Upper lobe of right lung (tissue), 1 donor: ENCODE results near the gene RAB4B. TPM values are rescaled to one million over a fixed set of nuclear protein-coding genes. Genes with fewer than 3 reads are reported as not detected.
A peak's percentile ranks its signal among the peaks of the same experiment; 100 is the strongest.
"Not testable (repeated sequence)": the region's sequence is repeated elsewhere in the genome, so short reads cannot be mapped to it uniquely, and the experiment has no call there.

ENCODE experiments used
- ATAC-seq: fragments of 200-7000 bp; cut with Tn5 transposase; one replicate; pipeline ENCODE4 v1.9.1; 2020; ENCODE audit warnings: mild to moderate bottlenecking, moderate library complexity
- DNase-seq: peaks from one replicate; pipeline ENCODE4 v3.0.0-alpha.2; 2020
- H3K27ac ChIP-seq: fragments of 200-600 bp; one replicate; pipeline ENCODE4 v1.8.0; 2022
- H3K27me3 ChIP-seq: fragments of 200-600 bp; one replicate; pipeline ENCODE4 v1.8.0; 2022; ENCODE audit warnings: mild to moderate bottlenecking
- H3K36me3 ChIP-seq: fragments of 200-600 bp; one replicate; pipeline ENCODE4 v1.8.0; 2022
- H3K4me1 ChIP-seq: fragments of 200-600 bp; one replicate; pipeline ENCODE4 v1.8.0; 2022
- H3K4me3 ChIP-seq: fragments of 200-600 bp; one replicate; pipeline ENCODE4 v1.8.0; 2022; ENCODE audit warnings: mild to moderate bottlenecking
- H3K9me3 ChIP-seq: fragments of 200-600 bp; one replicate; pipeline ENCODE4 v1.8.0; 2022
- intact Hi-C: fragments of 100-400 bp; cut with DNase I; formaldehyde crosslinking; loops from one replicate; pipeline ENCODE4 v1.11.0; 2022
- total RNA-seq: library from RNA; stranded (reverse); fragmentation: NEBNext Ultra II Directional; extraction: Animal tissue kit (Norgen Biotek cat#: 25700); gene quantifications from one replicate; pipeline ENCODE4 v1.2.1, GENCODE V29; 2021
- TF ChIP-seq, protein P1 (sequence below): fragments of 200-600 bp; IDR thresholded peaks from one replicate; pipeline ENCODE4 v1.8.0; 2022; ENCODE audit warnings: antibody characterized with exemption
- donor health status: DM: no; HTN: yes; CAD: no; lungs with severe emphysema.

RAB4B gene
- total RNA-seq, 1 donor from 2014 or later: 45.4 TPM

DNA sequence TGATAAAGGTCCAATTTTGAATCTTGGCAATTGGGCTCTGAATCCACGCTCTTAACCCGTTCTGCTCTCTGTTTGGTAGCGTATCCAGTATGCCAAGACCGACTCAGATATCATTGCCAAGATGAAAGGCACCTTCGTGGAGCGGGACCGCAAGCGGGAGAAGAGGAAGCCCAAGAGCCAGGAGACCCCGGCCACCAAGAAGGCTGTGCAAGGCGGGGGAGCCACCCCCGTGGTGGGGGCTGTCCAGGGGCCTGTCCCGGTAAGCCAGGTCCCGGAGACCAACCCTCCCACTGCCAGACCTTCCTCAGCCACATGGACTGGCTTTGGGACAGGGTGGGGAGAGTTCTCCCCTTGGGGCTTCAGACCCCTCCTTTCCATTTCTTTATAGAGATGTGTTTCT, 18.7 kb upstream of the RAB4B start:
- DNase-seq (no peak), ATAC-seq (no peak)
- Histone ChIP-seq H3K4me3 (no peak overlapping the region), H3K9me3 (no peaks in the 10 kb centered on the region), H3K27ac (no peak overlapping the region), H3K4me1 (peaks cover 24% of the 10 kb centered on the region), H3K36me3 (peaks cover 92% of the 10 kb centered on the region), H3K27me3 (no peaks in the 10 kb centered on the region)
- TF ChIP-seq, protein P1, sequence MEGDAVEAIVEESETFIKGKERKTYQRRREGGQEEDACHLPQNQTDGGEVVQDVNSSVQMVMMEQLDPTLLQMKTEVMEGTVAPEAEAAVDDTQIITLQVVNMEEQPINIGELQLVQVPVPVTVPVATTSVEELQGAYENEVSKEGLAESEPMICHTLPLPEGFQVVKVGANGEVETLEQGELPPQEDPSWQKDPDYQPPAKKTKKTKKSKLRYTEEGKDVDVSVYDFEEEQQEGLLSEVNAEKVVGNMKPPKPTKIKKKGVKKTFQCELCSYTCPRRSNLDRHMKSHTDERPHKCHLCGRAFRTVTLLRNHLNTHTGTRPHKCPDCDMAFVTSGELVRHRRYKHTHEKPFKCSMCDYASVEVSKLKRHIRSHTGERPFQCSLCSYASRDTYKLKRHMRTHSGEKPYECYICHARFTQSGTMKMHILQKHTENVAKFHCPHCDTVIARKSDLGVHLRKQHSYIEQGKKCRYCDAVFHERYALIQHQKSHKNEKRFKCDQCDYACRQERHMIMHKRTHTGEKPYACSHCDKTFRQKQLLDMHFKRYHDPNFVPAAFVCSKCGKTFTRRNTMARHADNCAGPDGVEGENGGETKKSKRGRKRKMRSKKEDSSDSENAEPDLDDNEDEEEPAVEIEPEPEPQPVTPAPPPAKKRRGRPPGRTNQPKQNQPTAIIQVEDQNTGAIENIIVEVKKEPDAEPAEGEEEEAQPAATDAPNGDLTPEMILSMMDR: no peak
- intact Hi-C loops: no loop called here

DNA sequence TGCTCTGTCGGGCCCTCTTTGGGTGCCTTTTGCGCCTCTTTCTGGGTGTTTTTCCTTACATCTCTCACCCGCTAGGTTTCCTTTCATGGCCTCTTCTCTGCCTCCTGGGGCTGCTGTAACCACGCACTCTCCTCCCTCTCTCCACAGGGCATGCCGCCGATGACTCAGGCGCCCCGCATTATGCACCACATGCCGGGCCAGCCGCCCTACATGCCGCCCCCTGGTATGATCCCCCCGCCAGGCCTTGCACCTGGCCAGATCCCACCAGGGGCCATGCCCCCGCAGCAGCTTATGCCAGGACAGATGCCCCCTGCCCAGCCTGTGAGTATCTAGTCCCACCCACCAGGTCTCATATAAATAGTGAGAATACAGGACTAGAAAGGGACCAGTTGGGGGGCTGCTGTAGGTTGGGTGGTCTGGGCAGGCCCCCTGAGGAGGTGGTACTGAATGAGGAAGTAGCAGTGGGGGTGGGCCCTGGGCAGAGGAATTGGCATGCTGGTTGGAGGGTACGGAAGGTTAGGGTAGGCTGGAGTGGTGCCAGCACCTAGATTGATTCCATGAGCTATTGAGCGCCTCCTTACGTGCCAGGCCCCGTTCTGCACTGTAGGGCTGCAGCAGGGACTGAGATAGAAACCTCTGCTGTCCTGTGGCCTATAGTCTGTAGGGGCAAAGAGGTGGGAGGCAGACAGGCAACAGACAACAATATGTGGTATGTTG, 15.1 kb upstream of the RAB4B start:
- Histone ChIP-seq H3K27me3 (no peaks in the 10 kb centered on the region), H3K27ac (no peak overlapping the region), H3K9me3 (no peaks in the 10 kb centered on the region), H3K4me3 (no peak overlapping the region), H3K4me1 (no peaks in the 10 kb centered on the region), H3K36me3 (peaks cover 93% of the 10 kb centered on the region)
- DNase-seq (no peak), ATAC-seq (no peak)
- intact Hi-C loops: no loop called here
- TF ChIP-seq, protein P1: no peak

DNA sequence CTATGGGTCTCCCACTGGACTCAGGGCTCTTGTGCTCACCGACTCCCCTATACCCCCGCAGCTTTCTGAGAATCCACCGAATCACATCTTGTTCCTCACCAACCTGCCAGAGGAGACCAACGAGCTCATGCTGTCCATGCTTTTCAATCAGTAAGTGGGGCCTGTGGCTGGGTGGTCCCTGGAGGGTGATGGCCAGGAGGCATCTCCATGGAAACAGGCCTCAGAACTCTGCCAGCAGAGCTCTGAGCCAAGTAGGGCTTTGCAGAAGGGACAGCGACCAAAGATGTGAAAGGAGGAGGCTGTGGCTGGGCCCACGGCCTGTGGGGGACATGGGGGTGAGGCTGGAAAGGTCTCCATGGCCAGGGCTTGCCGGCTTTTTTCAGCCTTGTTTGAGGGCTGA, 14.5 kb upstream of the RAB4B start:
- ATAC-seq: no peak
- Histone ChIP-seq H3K9me3 (no peaks in the 10 kb centered on the region), H3K36me3 (peaks cover 87% of the 10 kb centered on the region), H3K4me1 (no peaks in the 10 kb centered on the region), H3K4me3 (no peak overlapping the region), H3K27me3 (no peaks in the 10 kb centered on the region), H3K27ac (no peak overlapping the region)
- TF ChIP-seq, protein P1: no peak
- intact Hi-C loops: no loop called here
- no peak for DNase-seq

DNA sequence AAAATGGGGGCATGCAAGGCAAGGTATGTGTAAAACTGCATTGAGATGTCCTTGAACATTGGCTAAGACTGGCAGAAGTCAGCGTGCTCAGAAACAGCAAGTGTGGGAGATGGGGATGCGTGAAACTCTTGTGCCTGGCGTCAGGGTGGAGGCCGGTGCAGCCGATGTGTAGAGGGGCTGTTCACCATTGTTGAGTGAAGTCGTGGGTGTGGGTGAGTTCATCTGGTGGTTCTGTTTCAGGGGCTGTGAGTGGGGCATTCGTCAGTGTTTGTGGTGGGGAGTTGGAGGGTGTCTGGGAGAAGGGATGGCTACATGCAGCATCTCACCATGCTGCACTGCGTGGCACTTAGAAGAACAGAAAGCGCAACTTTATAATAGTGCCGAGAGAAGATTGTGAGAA, 14.1 kb upstream of the RAB4B start:
- H3K4me1 ChIP-seq: no peaks in the 10 kb centered on the region
- no peaks in the 10 kb centered on the region for H3K27me3 ChIP-seq
- no peak overlapping the region for H3K4me3 ChIP-seq
- DNase-seq (no peak), ATAC-seq (no peak)
- no peak overlapping the region for H3K27ac ChIP-seq
- TF ChIP-seq, protein P1: no peak
- no peaks in the 10 kb centered on the region for H3K9me3 ChIP-seq
- intact Hi-C loops: no loop called here
- H3K36me3 ChIP-seq: peaks cover 82% of the 10 kb centered on the region

DNA sequence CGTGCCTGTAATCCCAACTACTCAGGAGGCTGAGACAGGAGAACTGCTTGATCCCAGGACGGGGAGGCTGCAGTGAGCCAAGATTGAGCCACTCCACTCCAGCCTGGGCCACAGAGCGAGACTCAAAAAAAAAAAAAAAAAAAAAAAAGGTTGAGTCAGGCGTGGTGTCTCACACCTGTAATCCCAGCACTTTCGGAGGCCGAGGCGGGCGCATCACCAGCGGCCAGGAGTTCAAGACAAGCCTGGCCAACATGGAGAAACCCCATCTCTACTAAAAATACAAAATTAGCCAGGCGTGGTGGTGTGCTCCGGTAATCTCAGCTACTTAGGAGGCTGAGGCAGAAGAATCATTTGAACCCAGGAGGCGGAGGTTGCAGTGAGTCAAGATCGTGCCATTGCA, 11.7 kb upstream of the RAB4B start:
- DNase-seq, H3K4me3 ChIP-seq, H3K27me3 ChIP-seq, H3K27ac ChIP-seq, ATAC-seq, intact Hi-C loops, H3K4me1 ChIP-seq, H3K9me3 ChIP-seq: not testable (repeated sequence)
- peaks cover 58% of the 10 kb centered on the region for H3K36me3 ChIP-seq

DNA sequence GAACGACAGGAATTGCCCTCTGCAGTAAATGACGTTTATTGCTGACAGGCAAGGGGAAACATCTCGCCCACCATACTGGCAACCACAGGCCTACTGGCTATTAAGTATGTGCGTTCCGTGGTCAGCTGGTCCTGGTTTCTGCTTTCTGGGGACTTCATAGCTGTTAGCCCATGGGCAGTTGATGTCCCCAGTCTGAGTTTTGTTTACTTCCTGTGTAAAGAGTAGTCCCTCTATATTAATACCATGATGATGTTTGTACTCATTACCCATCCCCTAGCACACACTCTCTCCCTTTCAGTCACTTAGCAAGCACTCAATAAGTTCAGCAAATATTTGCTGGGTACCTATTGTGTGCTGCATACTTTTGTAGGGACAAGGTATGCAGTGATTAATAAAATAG, 9.2 kb upstream of the RAB4B start:
- Histone ChIP-seq H3K9me3 (no peaks in the 10 kb centered on the region), H3K27ac (no peak overlapping the region), H3K4me3 (no peak overlapping the region), H3K36me3 (peaks cover 33% of the 10 kb centered on the region), H3K4me1 (no peaks in the 10 kb centered on the region), H3K27me3 (no peaks in the 10 kb centered on the region)
- TF ChIP-seq, protein P1: no peak
- intact Hi-C loops: no loop called here
- DNase-seq (no peak), ATAC-seq (peak; percentile 82)

DNA sequence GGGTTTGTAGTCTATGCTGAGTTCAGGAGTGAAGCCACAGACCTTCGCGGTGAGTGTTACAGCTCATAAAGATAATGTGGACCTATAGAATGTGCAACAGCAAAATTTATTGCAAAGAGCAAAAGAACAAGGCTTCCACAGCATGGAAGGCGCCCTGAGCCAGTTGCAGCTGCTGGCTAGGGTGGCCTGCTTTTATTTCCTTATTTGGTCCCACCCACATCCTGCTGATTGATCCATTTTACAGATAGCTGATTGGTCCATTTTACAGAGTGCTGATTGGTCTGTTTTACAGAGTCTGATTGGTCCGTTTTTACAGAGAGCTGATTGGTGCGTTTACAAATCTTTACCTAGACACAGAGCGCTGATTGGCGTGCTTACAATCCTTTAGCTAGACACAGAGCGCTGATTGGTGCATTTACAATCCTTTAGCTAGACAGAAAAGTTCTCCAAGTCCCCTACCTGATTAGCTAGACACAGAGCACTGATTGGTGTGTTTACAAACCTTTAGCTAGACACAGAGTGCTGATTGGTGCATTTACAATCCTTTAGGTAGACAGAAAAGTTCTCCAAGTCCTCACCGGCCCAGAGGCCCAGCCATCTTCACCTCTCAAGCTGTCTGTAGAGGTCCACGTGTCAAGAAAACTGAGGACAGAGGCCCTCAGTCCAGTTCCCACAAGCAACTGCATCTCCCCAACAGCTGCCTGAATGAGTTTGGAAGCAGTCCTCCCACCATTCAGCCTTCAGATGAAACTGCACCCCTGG, 6.8 kb upstream of the RAB4B start:
- H3K4me3 ChIP-seq, intact Hi-C loops, H3K4me1 ChIP-seq, DNase-seq, H3K27me3 ChIP-seq, ATAC-seq, H3K9me3 ChIP-seq, H3K36me3 ChIP-seq, H3K27ac ChIP-seq: not testable (repeated sequence)
